AG08395 (cell line): Measurements from ENCODE around the gene KLHDC10.
"Not testable (repeated sequence)": the region's sequence is repeated elsewhere in the genome, so short reads cannot be mapped to it uniquely, and the experiment has no call there.

ENCODE experiments used
- DNase-seq: peaks from one replicate; pipeline ENCODE4 v3.0.0; 2012; ENCODE audit warnings: mixed read lengths, low spot score

KLHDC10 gene

DNA sequence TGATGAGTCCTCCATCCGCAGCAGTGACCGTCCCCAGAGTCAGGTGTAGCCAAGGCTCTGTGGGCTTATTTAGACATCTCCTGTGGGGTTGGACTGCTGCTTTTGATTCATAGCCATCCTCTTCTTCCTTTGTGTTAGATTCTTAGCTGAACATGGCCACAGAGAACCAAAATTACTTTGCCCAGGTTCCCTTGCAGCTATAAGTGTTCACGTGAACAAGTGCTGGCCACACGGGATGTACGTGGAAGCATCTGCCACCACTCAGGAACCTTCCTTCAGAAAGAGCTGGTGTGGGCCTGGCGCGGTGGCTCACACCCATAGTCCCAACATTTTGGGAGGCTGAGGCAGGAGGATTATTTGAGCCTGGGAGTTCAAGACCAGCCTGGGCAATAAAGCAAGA lies 85.8 kb downstream of the KLHDC10 start:
- DNase-seq, result no peak

DNA sequence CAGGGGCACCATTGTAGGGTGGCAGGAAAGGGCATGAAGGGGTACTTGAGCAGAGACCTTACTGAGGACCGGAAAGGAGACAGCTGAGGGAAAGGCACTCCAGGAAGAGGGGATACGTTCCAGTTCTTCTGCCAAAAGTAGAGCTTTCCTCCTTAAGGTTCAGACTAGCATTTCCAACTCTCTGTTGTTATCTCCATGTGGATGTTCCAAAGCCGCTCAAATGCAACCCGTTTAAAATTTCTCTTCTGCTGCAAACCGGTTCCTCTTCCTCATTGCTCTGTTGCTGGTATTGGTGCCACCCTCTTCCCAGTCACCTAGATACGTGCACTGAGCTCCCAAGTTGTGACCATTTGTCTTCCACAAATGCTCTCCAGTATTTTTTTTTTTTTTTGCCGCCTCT lies 87.4 kb downstream of the KLHDC10 start:
- DNase-seq, result no peak

DNA sequence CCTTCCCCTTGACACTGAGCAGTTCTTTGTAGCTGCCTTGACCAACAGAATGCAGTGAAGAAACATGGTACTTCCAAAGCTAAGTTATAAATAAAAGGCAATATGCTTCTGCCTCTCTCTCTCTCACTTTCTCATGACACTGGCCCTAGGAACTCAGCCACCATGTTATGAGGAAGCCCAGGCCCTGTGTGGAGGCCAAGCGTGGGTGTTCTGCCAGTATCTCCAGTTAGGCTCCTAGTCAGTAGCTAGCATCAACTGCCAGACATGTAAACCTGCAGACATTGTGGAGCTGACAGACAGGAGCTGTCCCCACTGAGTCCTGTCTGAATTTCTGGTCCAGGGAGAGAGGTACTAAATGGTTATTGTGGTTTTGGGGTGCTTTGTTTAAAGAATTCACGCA lies 89.7 kb downstream of the KLHDC10 start:
- DNase-seq, result no peak

DNA sequence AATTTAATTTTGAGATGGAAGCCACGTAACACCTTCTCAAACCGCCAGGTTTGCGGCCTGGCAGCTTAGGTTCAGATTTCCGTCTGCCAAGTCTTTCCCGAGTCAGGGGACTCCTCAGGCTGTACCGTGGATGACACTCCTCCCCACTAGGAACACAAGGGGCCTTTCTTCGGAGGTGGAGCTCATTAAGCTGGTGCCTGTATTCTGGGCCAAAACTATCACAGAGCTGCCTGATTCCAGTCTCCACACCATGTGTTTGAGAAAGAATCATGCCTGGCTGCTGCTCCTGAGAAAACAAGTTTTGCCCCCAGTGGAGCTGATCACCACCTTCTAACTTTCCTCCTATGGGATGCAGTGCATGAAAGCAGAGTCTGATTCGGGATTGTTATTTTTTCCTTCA lies 90.1 kb downstream of the KLHDC10 start:
- no peak for DNase-seq

DNA sequence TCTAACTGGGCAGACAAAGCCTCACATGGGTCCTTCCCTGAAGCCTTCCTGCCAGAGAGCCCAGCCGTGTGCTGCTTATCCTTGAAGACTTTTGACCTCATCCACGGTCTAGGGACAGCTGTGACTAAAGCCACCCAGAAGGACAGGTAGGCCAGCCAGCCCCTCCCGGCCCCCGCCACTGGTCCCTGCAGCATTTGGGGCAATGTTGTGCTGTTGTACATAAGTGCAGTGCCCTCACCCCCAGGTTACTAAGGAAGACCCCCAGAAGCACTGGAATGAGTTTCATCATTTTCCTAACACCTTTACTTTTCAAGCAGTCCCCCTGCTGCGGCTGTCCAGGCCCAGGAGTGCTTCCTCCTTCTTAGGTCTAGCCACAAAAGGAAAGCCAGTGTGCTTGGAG lies 91.9 kb downstream of the KLHDC10 start:
- DNase-seq, result no peak

DNA sequence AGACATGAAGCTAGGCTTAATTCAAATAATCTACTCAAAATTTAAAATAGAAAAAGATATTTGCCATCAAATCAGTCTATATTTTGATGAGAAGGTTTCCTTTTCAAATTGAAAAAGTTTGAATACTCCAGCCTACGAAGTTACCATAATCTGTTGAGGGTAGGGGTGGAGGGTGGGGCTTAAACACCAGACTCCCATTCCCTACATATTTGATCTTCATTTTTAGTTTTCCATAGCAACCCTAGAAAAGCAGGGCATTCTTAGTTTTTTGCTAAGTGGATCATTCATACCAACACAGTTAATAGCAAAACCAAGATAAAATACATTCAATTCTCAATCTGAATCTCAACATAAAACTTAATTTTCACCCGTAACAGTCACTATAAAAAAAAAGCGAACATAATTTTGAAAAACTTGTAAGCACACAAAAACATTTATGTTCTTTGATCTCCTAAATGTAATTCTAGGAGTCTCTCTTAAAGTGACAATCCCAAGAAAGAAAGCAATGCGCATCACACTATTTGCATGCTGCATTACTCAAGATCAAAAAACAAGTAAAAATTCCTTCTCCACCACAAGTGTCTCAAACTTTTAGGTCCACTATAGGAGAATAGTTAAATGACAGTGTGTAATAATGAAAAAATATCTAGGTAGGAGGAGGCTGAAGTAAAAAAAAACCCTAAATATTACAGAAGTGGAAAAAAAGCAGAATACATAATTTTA lies 104.1 kb downstream of the KLHDC10 start:
- DNase-seq, result no peak

DNA sequence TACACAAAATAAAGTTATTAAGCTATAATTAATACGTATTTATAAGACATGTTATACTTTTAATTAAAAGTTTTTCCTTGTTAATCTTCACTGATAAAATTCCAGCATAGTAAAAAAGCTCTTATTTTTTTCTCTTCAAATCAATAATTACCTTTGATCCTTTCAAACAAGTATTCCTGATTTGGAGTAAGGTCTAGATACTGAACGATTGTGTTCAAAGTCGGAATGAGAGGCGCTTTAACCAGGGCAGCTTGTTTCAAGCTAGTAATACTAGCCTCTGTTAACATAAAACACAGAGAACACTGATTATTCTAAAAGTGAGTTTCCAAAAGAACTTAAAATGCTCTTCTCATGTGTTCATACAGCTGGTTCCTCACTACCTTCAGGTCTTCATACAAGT lies 107.9 kb downstream of the KLHDC10 start:
- DNase-seq, result no peak

DNA sequence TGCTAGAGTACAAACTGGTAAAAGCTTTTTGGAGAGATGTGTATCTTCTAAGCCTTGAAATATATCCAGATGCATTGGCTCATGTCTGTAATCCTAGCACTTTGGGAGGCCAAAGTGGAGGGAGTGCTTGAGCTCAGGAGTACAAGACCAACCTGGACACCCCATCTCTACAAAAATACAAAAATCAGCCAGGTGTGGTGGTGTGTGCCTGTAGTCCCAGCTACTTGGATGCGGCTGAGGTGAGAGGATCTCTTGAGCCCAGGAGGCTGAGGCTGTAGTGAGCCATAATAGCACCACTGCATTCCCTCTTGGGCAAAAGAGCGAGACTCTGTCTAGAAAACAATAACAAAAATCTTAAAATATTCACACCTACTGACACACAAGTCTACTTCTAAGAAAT lies 109.3 kb downstream of the KLHDC10 start:
- DNase-seq, result no peak

DNA sequence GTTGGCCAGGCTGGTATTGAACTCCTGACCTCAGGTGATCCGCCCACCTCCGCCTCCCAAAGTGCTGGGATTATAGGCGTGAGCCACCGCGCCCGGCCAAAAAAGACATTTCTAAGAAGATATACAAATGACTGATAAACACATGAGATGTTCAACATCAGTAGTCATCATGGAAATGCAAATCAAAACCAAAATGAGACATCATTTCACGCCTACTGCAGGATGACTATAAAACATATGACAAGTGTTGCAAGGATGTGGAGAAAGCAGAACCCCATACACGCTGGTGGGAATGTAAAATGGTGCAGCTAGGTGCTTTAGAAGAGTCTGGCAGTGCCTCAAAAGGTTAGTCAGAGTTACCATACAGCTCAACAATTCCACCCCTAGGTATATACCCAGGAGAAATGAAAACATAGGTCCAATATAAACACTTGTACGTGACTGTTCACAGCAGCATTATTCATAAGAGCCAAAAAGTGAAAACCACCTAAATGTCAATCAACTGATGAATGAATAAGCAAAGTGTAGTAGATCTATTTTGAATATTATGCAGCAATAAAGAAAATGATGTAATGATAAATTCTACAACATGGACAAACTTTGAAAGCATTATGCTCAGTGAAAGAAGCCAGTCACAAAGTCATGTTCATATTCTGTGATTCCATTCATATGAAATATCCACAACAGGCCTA lies 110.4 kb downstream of the KLHDC10 start:
- no peak for DNase-seq

DNA sequence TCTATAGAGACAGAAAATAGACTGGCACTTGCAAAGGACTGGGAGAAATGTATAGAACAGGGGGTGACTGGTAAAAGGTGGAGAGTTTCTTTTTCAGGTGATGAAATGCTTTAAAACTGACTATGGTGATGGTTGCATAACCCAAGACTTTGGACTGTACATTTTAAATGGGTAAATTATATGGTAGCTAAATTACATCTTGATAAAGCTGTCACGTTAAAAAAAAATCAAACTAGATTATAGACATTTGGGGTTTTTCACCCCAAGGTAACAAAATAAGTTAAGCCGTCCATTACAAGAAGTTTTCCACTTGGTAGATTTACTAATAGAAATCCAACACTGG lies 110.9 kb downstream of the KLHDC10 start:
- no peak for DNase-seq

DNA sequence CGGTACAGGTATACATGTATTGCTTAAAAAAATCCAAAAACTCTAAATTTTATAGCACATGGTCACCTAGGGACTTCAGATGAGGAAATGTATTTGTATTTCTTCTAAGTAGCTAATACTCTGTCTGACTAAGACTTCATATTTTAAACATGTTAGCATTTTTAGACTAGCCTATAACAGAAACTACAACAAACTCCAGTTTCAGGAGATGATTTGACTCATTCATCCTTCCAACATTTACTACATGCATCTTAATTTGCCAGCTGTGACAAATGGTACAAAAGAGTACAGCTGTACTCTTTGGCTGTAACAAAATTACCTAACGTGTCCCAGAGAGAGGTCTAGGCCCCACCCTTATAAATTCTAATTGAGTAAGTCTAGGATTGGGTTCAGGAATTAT lies 112.7 kb downstream of the KLHDC10 start:
- no peak for DNase-seq

DNA sequence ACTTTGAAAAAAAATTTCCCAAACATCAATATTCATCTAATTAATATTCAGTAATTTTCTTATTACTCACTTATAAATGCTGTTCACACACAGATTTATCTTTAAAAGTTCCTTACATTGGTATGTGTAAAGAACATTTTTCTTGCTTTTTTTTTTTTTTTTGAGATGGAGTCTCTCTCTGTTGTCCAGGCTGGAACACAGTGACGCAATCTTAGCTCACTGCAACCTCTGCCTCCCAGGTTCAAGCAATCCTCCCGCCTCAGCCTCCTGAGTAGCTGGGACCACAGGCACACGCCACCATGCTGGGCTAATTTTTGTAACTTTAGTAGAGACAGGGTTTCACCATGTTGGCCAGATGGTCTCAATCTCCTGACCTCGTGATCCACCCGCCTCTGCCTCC lies 114.0 kb downstream of the KLHDC10 start:
- DNase-seq, result not testable (repeated sequence)
